Endodermal cell (in vitro differentiated cells): Measurements from ENCODE around the gene NRXN2. TPM values are rescaled to one million over a fixed set of nuclear protein-coding genes. Genes with fewer than 3 reads are reported as not detected.

Source experiments
- DNase-seq: peaks from one replicate; pipeline ENCODE4 v3.0.0-alpha.2; 2017
- H3K27ac ChIP-seq: 2 replicates; pipeline ENCODE4 v1.5.1; 2013; ENCODE audit warnings: mild to moderate bottlenecking, low read depth, low read length, moderate library complexity
- H3K27me3 ChIP-seq: 2 replicates; pipeline ENCODE4 v1.6.1; 2013; ENCODE audit warnings: mild to moderate bottlenecking, low read length, moderate library complexity; ENCODE audit not compliant: insufficient read depth, control insufficient read depth, poor library complexity, severe bottlenecking
- H3K36me3 ChIP-seq: 2 replicates; pipeline ENCODE4 v1.7.0; 2013; ENCODE audit warnings: mild to moderate bottlenecking, low read length, moderate library complexity; ENCODE audit not compliant: control insufficient read depth, insufficient read depth
- H3K4me1 ChIP-seq: one replicate; pipeline ENCODE4 v1.7.0; 2013; ENCODE audit warnings: low read length; ENCODE audit not compliant: control insufficient read depth, insufficient read depth
- H3K4me3 ChIP-seq: 2 replicates; pipeline ENCODE4 v1.5.1; 2013; ENCODE audit warnings: mild to moderate bottlenecking, low read length, moderate library complexity
- H3K9ac ChIP-seq: 2 replicates; pipeline ENCODE4 v1.6.1; 2013; ENCODE audit warnings: mild to moderate bottlenecking, low read length, moderate library complexity; ENCODE audit not compliant: poor library complexity, severe bottlenecking; ENCODE audit errors: extremely low read depth
- H3K9me3 ChIP-seq: 2 replicates; pipeline ENCODE4 v1.6.1; 2013; ENCODE audit warnings: mild to moderate bottlenecking, low read length, moderate library complexity; ENCODE audit not compliant: control insufficient read depth
- H3K27ac Mint-ChIP-seq: 2 replicates; pipeline ENCODE4 v1.8.0; 2020; ENCODE audit warnings: mixed read lengths
- H3K27me3 Mint-ChIP-seq: 2 replicates; pipeline ENCODE4 v1.8.0; 2021; ENCODE audit warnings: mild to moderate bottlenecking, mixed read lengths; ENCODE audit not compliant: insufficient read depth
- H3K36me3 Mint-ChIP-seq: 2 replicates; pipeline ENCODE4 v1.8.0; 2020; ENCODE audit warnings: low read depth, mixed read lengths
- H3K4me1 Mint-ChIP-seq: 2 replicates; pipeline ENCODE4 v1.8.0; 2020; ENCODE audit warnings: mixed read lengths
- H3K4me3 Mint-ChIP-seq: 2 replicates; pipeline ENCODE4 v1.8.0; 2020; ENCODE audit warnings: mild to moderate bottlenecking, moderate library complexity, mixed read lengths
- H3K9me3 Mint-ChIP-seq: 2 replicates; pipeline ENCODE4 v1.8.0; 2020; ENCODE audit warnings: mild to moderate bottlenecking, mixed read lengths
- WGBS, 2 experiments: methylation state at CpG; one replicate each; pipeline versions ENCODE4 v1.1.5 to v1.1.7; 2013; ENCODE audit warnings: missing lambda C conversion rate in 2 of 2, mixed read lengths in 1 of 2; ENCODE audit not compliant: insufficient coverage in 1 of 2, insufficient read length in 1 of 2; 5-methylcytosine and 5-hydroxymethylcytosine counted together
- total RNA-seq, 2 donors: library from RNA; stranded (reverse); fragmentation: NEBNext Ultra II Directional in 1 of 2; extraction: Animal tissue kit (Norgen Biotek cat#: 25700) in 1 of 2; gene quantifications; 2 replicates in 1 of 2; 3 replicates in 1 of 2; pipeline ENCODE4 v1.2.1, GENCODE V29; 2021
- TF ChIP-seq, protein P1 (sequence below): fragments of 200-600 bp; sonication (generic); conservative IDR thresholded peaks from 2 replicates; pipeline ENCODE4 v1.5.0; 2021; ENCODE audit warnings: antibody characterized with exemption, mild to moderate bottlenecking

NRXN2 gene
- total RNA-seq, 2 donors from 2014 or later, result 1.00 to 1.5 TPM

GRCh38 chr11:64751136-64751535 lies 28.1 kb upstream of the NRXN2 start:
- no peak overlapping the region for H3K27ac Mint-ChIP-seq
- no peaks in the 10 kb centered on the region for H3K36me3 Mint-ChIP-seq
- H3K4me3 ChIP-seq, result no peak overlapping the region
- no peaks in the 10 kb centered on the region for H3K4me1 Mint-ChIP-seq
- peaks cover 19% of the 10 kb centered on the region for H3K27me3 Mint-ChIP-seq
- H3K36me3 ChIP-seq, result no peaks in the 10 kb centered on the region
- no peak overlapping the region for H3K9ac ChIP-seq
- H3K4me3 Mint-ChIP-seq, result no peak overlapping the region
- whole genome bisulfite sequencing, 2 experiments, result 92 to 95% methylated on average over 9 of the region's 9 CpGs
- H3K27ac ChIP-seq, result no peak overlapping the region
- H3K9me3 ChIP-seq, result no peaks in the 10 kb centered on the region
- TF ChIP-seq, protein P1, sequence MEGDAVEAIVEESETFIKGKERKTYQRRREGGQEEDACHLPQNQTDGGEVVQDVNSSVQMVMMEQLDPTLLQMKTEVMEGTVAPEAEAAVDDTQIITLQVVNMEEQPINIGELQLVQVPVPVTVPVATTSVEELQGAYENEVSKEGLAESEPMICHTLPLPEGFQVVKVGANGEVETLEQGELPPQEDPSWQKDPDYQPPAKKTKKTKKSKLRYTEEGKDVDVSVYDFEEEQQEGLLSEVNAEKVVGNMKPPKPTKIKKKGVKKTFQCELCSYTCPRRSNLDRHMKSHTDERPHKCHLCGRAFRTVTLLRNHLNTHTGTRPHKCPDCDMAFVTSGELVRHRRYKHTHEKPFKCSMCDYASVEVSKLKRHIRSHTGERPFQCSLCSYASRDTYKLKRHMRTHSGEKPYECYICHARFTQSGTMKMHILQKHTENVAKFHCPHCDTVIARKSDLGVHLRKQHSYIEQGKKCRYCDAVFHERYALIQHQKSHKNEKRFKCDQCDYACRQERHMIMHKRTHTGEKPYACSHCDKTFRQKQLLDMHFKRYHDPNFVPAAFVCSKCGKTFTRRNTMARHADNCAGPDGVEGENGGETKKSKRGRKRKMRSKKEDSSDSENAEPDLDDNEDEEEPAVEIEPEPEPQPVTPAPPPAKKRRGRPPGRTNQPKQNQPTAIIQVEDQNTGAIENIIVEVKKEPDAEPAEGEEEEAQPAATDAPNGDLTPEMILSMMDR, result no peak
- no peaks in the 10 kb centered on the region for H3K4me1 ChIP-seq
- H3K27me3 ChIP-seq, result peaks cover 14% of the 10 kb centered on the region
- no peaks in the 10 kb centered on the region for H3K9me3 Mint-ChIP-seq
- no peak for DNase-seq

DNA sequence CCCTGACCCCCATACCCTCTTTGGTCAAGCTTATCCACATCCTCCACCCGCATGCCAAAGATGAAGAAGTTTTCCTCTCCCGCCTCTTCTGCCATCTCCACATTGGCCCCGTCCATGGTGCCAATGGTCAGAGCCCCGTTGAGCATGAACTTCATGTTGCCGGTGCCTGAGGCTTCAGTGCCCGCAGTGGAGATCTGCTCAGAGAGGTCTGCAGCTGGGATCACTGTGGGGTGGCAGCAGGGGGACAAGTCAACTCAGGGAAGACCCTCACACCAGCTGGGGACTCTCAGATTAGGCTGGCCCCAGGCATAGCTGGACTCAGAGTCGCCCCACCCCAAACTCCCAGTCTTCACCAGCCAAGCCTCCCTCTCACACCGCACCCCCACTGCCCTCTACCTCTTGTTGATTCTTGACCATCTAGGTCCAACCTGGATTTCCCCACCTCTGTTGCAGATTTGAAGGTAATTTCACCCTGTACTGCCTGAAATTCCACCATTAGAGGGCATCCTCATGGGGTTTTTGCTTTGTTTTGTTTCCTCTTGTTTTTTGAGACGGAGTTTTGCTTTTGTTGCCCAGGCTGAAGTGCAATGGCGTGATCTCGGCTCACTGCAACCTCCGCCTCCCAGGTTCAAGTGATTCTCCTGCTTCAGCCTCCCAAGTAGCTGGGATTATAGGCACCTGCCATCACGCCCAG lies 27.5 kb upstream of the NRXN2 start:
- H3K27ac ChIP-seq, result no peak overlapping the region
- TF ChIP-seq, protein P1, result peak; percentile 57
- Mint-ChIP-seq H3K9me3 (no peaks in the 10 kb centered on the region), H3K27me3 (peaks cover 23% of the 10 kb centered on the region), H3K27ac (no peak overlapping the region), H3K36me3 (no peaks in the 10 kb centered on the region), H3K4me1 (no peaks in the 10 kb centered on the region), H3K4me3 (no peak overlapping the region)
- H3K9ac ChIP-seq, result no peak overlapping the region
- 93 to 95% methylated on average over 9 to 12 of the region's 13 CpGs for WGBS, 2 experiments
- no peaks in the 10 kb centered on the region for H3K36me3 ChIP-seq
- H3K4me1 ChIP-seq, result no peaks in the 10 kb centered on the region
- H3K9me3 ChIP-seq, result no peaks in the 10 kb centered on the region
- DNase-seq, result no peak
- H3K27me3 ChIP-seq, result peaks cover 20% of the 10 kb centered on the region
- no peak overlapping the region for H3K4me3 ChIP-seq

- Histone ChIP-seq H3K4me3 (no peak overlapping the region), H3K27me3 (peaks cover 42% of the 10 kb centered on the region), H3K9ac (no peak overlapping the region), H3K27ac (no peak overlapping the region), H3K4me1 (no peaks in the 10 kb centered on the region), H3K9me3 (no peaks in the 10 kb centered on the region), H3K36me3 (no peaks in the 10 kb centered on the region)
- H3K4me3 Mint-ChIP-seq, result no peak overlapping the region
- no peak for DNase-seq
- 85 to 88% methylated on average over 7 to 15 of the region's 15 CpGs for WGBS, 2 experiments
- TF ChIP-seq, protein P1, result no peak
- H3K9me3 Mint-ChIP-seq, result no peaks in the 10 kb centered on the region
- peaks cover 6% of the 10 kb centered on the region for H3K4me1 Mint-ChIP-seq
- peaks cover 40% of the 10 kb centered on the region for H3K27me3 Mint-ChIP-seq
- H3K36me3 Mint-ChIP-seq, result no peaks in the 10 kb centered on the region
- no peak overlapping the region for H3K27ac Mint-ChIP-seq
These were observed 25.1 kb upstream of the NRXN2 start for GRCh38 chr11:64747961-64748665.
